CD14-positive monocyte (primary cell): Measurements from ENCODE around the gene RUNDC1. TPM values are rescaled to one million over a fixed set of nuclear protein-coding genes. Genes with fewer than 3 reads are reported as not detected.
"Not testable (repeated sequence)": the region's sequence is repeated elsewhere in the genome, so short reads cannot be mapped to it uniquely, and the experiment has no call there.

Experiments used
- DNase-seq, 3 donors: peaks; one replicate each; pipeline ENCODE4 v3.0.0-alpha.2; 2011 to 2022
- H2AFZ ChIP-seq: 2 replicates; pipeline ENCODE4 v1.6.0; 2012; ENCODE audit warnings: mild to moderate bottlenecking, low read depth, low read length, inconsistent platforms; ENCODE audit not compliant: insufficient read depth, poor library complexity, severe bottlenecking
- H3K27ac ChIP-seq, 2 donors: 1 replicate in 1 of 2; 2 replicates in 1 of 2; pipeline ENCODE4 v1.5.1; 2012 to 2013; ENCODE audit warnings: low read length in 2 of 2, control low read depth in 1 of 2, inconsistent platforms in 1 of 2, low read depth in 1 of 2, mild to moderate bottlenecking in 1 of 2
- H3K27me3 ChIP-seq, 2 donors: one replicate each; pipeline versions ENCODE4 v1.6.0 to v1.6.1; 2011 to 2013; ENCODE audit warnings: low read length in 2 of 2; ENCODE audit not compliant: control insufficient read depth in 2 of 2, insufficient read depth in 2 of 2
- H3K36me3 ChIP-seq, 2 donors: replicated peaks in 1 of 2; 1 replicate in 1 of 2; 2 replicates in 1 of 2; pipeline versions ENCODE4 v1.5.1 to v1.6.1; 2012 to 2013; ENCODE audit warnings: low read length in 2 of 2, control low read depth in 1 of 2, inconsistent platforms in 1 of 2, mild to moderate bottlenecking in 1 of 2; ENCODE audit not compliant: insufficient read depth in 2 of 2, control insufficient read depth in 1 of 2
- H3K4me1 ChIP-seq, 2 donors: 1 replicate in 1 of 2; 2 replicates in 1 of 2; pipeline versions ENCODE4 v1.5.1 to v1.6.1; 2012 to 2013; ENCODE audit warnings: low read length in 2 of 2, control low read depth in 1 of 2, inconsistent platforms in 1 of 2, mild to moderate bottlenecking in 1 of 2, moderate library complexity in 1 of 2; ENCODE audit not compliant: insufficient read depth in 2 of 2, control insufficient read depth in 1 of 2
- H3K4me2 ChIP-seq: replicated peaks from 2 replicates; pipeline ENCODE3; 2012; ENCODE audit warnings: low read length, moderate library complexity, mild to moderate bottlenecking; ENCODE audit not compliant: poor library complexity, severe bottlenecking; ENCODE audit errors: extremely low read depth
- H3K4me3 ChIP-seq, 3 experiments: fragments of 200-600 bp in 1 of 3; sonication (generic) in 1 of 3; replicated peaks in 1 of 3; 1 replicate in 2 of 3; 2 replicates in 1 of 3; pipeline ENCODE4 v1.5.1; 2011 to 2013; ENCODE audit warnings: low read length in 3 of 3, mild to moderate bottlenecking in 3 of 3, control low read depth in 2 of 3, low read depth in 2 of 3, inconsistent platforms in 1 of 3, moderate library complexity in 1 of 3
- H3K79me2 ChIP-seq: 2 replicates; pipeline ENCODE4 v1.6.0; 2012; ENCODE audit warnings: mild to moderate bottlenecking, control low read depth, inconsistent platforms, low read length, moderate library complexity; ENCODE audit not compliant: insufficient read depth
- H3K9ac ChIP-seq: 2 replicates; pipeline ENCODE4 v1.6.0; 2017; ENCODE audit warnings: low read length, mild to moderate bottlenecking; ENCODE audit not compliant: insufficient read depth, poor library complexity, severe bottlenecking
- H3K9me3 ChIP-seq, 2 donors: replicated peaks in 1 of 2; 1 replicate in 1 of 2; 2 replicates in 1 of 2; pipeline versions ENCODE4 v1.5.1 to v1.6.1; 2012 to 2013; ENCODE audit warnings: low read length in 2 of 2, control low read depth in 1 of 2; ENCODE audit not compliant: control insufficient read depth in 1 of 2, insufficient read depth in 1 of 2
- H4K20me1 ChIP-seq: 2 replicates; pipeline ENCODE4 v1.6.0; 2012; ENCODE audit warnings: mild to moderate bottlenecking, low read length, control low read depth, moderate library complexity; ENCODE audit not compliant: insufficient read depth
- H3K27ac Mint-ChIP-seq, 7 donors: one replicate each; pipeline ENCODE4 v1.8.0; 2020; ENCODE audit warnings: mild to moderate bottlenecking in 7 of 7, mixed read lengths in 7 of 7, moderate library complexity in 6 of 7, inconsistent platforms in 2 of 7
- H3K27me3 Mint-ChIP-seq, 3 donors: one replicate each; pipeline ENCODE4 v1.8.0; 2021 to 2022; ENCODE audit warnings: low read depth in 3 of 3, mild to moderate bottlenecking in 3 of 3, mixed read lengths in 3 of 3, moderate library complexity in 3 of 3, inconsistent platforms in 1 of 3
- H3K36me3 Mint-ChIP-seq, 2 donors: one replicate each; pipeline ENCODE4 v1.8.0; 2020; ENCODE audit warnings: mixed read lengths in 2 of 2, inconsistent platforms in 1 of 2, mild to moderate bottlenecking in 1 of 2
- H3K4me1 Mint-ChIP-seq: one replicate; pipeline ENCODE4 v1.8.0; 2020; ENCODE audit warnings: mild to moderate bottlenecking, mixed read lengths
- H3K4me3 Mint-ChIP-seq, 2 donors: one replicate each; pipeline ENCODE4 v1.8.0; 2020; ENCODE audit warnings: mild to moderate bottlenecking in 2 of 2, mixed read lengths in 2 of 2, moderate library complexity in 1 of 2
- H3K9me3 Mint-ChIP-seq, 7 donors: one replicate each; pipeline ENCODE4 v1.8.0; 2020 to 2022; ENCODE audit warnings: mixed read lengths in 7 of 7, mild to moderate bottlenecking in 6 of 7, moderate library complexity in 6 of 7, inconsistent platforms in 2 of 7
- CTCF ChIP-seq: fragments of 200-600 bp; IDR thresholded peaks from one replicate; pipeline ENCODE4 v1.8.0; 2022; ENCODE audit warnings: antibody characterized with exemption, mild to moderate bottlenecking
- WGBS: methylation state at CpG from one replicate; pipeline ENCODE4 v1.1.5; 2013; ENCODE audit warnings: missing lambda C conversion rate; ENCODE audit not compliant: insufficient coverage; 5-methylcytosine and 5-hydroxymethylcytosine counted together
- intact Hi-C, 2 donors: fragments of 100-400 bp; cut with micrococcal nuclease; formaldehyde crosslinking; loops; one replicate each; pipeline versions ENCODE4 v1.15.0 to v1.15.1; 2023
- polyA plus RNA-seq, 3 donors: library from polyadenylated mRNA; depleted of rRNA in 1 of 3; unstranded in 2 of 3; stranded (reverse) in 1 of 3; fragments of 300-500 nt in 2 of 3; fragments of >200 nt in 1 of 3; fragmentation: Illumina TruSeq in 2 of 3; gene quantifications; 1 replicate in 2 of 3; 2 replicates in 1 of 3; pipeline ENCODE4 v1.2.3, GENCODE V29; 2012 to 2021

Gene RUNDC1
- polyA plus RNA-seq, 3 donors: 7.5 to 10.3 (median 9.9) TPM

DNA sequence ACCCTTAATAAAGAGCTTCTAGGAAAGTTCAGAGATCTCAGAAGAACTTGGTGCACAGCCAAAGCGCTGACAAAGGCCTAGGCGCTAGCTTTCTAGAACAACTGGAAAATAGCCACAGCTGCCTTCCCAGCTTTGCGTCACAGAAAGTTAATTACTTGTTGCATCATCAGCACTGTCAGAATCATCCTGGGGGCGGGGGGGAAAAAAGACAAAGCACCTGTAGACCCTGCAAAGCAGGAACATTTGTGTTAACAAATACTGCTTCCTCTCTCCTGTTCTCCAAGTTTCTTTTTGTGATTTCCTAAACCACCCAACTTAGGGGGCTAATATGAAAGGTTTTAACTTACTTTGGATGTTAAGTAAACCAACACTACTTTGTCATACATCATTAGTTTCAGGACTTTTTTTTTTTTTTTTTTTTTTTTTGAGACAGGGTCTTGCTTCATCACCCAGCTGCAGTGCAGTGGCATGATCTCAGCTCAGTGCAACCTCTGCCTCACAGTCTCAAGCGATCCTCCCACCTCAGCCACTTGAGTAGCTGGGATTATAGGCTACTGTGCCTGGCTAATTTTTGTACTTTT is 11.3 kb upstream of the RUNDC1 start:
- Histone ChIP-seq H3K27me3 (no peaks in the 10 kb centered on the region), H3K79me2 (peaks cover under 1% of the 10 kb centered on the region), H2AFZ (no peak overlapping the region), H4K20me1 (no peaks in the 10 kb centered on the region), H3K9me3 (no peaks in the 10 kb centered on the region), H3K4me2 (no peak overlapping the region), H3K36me3 (no peaks in the 10 kb centered on the region), H3K9ac (no peak overlapping the region), H3K4me3 (no peak overlapping the region), H3K4me1 (peaks cover 0 to 2% of the 10 kb centered on the region in 2 donors), H3K27ac (no peak overlapping the region)
- Mint-ChIP-seq H3K9me3 (peaks cover 0 to 2% (median 0%) of the 10 kb centered on the region in 7 donors), H3K36me3 (no peaks in the 10 kb centered on the region), H3K27ac (peak overlapping the region in 1 of 7 donors; percentile 25), H3K4me3 (no peak overlapping the region), H3K27me3 (peaks cover 0 to 2% (median 0%) of the 10 kb centered on the region in 3 donors), H3K4me1 (peaks cover 8% of the 10 kb centered on the region)
- intact Hi-C loops: no loop called here
- TF ChIP-seq CTCF: no peak
- DNase-seq: no peak
- 86% methylated on average over 2 of the region's 5 CpGs for WGBS

- Histone ChIP-seq H3K27ac (no peak overlapping the region), H3K9ac (no peak overlapping the region), H3K4me3 (no peak overlapping the region), H4K20me1 (no peaks in the 10 kb centered on the region), H3K9me3 (no peaks in the 10 kb centered on the region), H2AFZ (no peak overlapping the region), H3K27me3 (no peaks in the 10 kb centered on the region), H3K36me3 (no peaks in the 10 kb centered on the region), H3K4me1 (no peaks in the 10 kb centered on the region), H3K79me2 (no peaks in the 10 kb centered on the region), H3K4me2 (no peak overlapping the region)
- Mint-ChIP-seq H3K27ac (no peak overlapping the region), H3K36me3 (no peaks in the 10 kb centered on the region), H3K9me3 (no peaks in the 10 kb centered on the region), H3K4me1 (peaks cover 4% of the 10 kb centered on the region), H3K27me3 (peaks cover 0 to 5% (median 2%) of the 10 kb centered on the region in 3 donors), H3K4me3 (no peak overlapping the region)
- no peak for DNase-seq
- no peak for TF ChIP-seq CTCF
- WGBS: 96% methylated on average over 4 of the region's 5 CpGs
- intact Hi-C loops: no loop called here
Observed at GRCh38 chr17:42971589-42971988, 8.8 kb upstream of the RUNDC1 start.

GRCh38 chr17:42973323-42973722 is 7.0 kb upstream of the RUNDC1 start:
- H3K4me1 ChIP-seq, H4K20me1 ChIP-seq, H3K4me1 Mint-ChIP-seq, intact Hi-C loops, H3K36me3 ChIP-seq, H3K27ac Mint-ChIP-seq, H3K27me3 Mint-ChIP-seq, H3K79me2 ChIP-seq, H2AFZ ChIP-seq, H3K9me3 ChIP-seq, H3K4me3 Mint-ChIP-seq, DNase-seq, H3K4me3 ChIP-seq, H3K9ac ChIP-seq, H3K9me3 Mint-ChIP-seq, H3K27me3 ChIP-seq, H3K4me2 ChIP-seq, H3K36me3 Mint-ChIP-seq, H3K27ac ChIP-seq: not testable (repeated sequence)
- no CpG with 5 or more reads among the region's 18 CpGs for WGBS
